Fibroblast of lung (primary cell): Measurements from ENCODE around the gene HEPN1. TPM values are rescaled to one million over a fixed set of nuclear protein-coding genes. Genes with fewer than 3 reads are reported as not detected.
A peak's percentile ranks its signal among the peaks of the same experiment; 100 is the strongest.

ENCODE experiments used
- DNase-seq, 2 donors: peaks; one replicate each; pipeline versions ENCODE4 v3.0.0 to v3.0.0-alpha.2; 2010; ENCODE audit warnings: low read depth in 2 of 2
- H2AFZ ChIP-seq: 2 replicates; pipeline ENCODE4 v1.5.1; 2012; ENCODE audit warnings: low read length, control low read depth, inconsistent platforms
- H3K27ac ChIP-seq: 2 replicates; pipeline ENCODE4 v1.5.1; 2011; ENCODE audit warnings: low read length, control low read depth; ENCODE audit not compliant: insufficient read depth
- H3K27me3 ChIP-seq: 2 replicates; pipeline ENCODE4 v1.5.1; 2011; ENCODE audit warnings: mild to moderate bottlenecking, low read length; ENCODE audit not compliant: control insufficient read depth, insufficient read depth
- H3K36me3 ChIP-seq: 2 replicates; pipeline ENCODE4 v1.5.1; 2011; ENCODE audit warnings: low read length; ENCODE audit not compliant: control insufficient read depth, insufficient read depth
- H3K4me1 ChIP-seq: 2 replicates; pipeline ENCODE4 v1.5.1; 2011; ENCODE audit warnings: low read length; ENCODE audit not compliant: control insufficient read depth, insufficient read depth; ENCODE audit errors: extremely low read depth
- H3K4me2 ChIP-seq: 2 replicates; pipeline ENCODE4 v1.5.1; 2011; ENCODE audit warnings: low read length, control low read depth; ENCODE audit not compliant: insufficient read depth; ENCODE audit errors: extremely low read depth
- H3K4me3 ChIP-seq, 4 experiments: fragments of 200-600 bp in 1 of 4; sonication (generic) in 1 of 4; replicated peaks in 1 of 4; 2 replicates each; pipeline ENCODE4 v1.5.1; 2011 to 2016; ENCODE audit warnings: low read length in 4 of 4, low read depth in 3 of 4, mild to moderate bottlenecking in 3 of 4, control low read depth in 2 of 4, inconsistent platforms in 1 of 4, mixed read lengths in 1 of 4; ENCODE audit not compliant: insufficient read depth in 1 of 4; ENCODE audit errors: control extremely low read depth in 1 of 4
- H3K79me2 ChIP-seq: 2 replicates; pipeline ENCODE4 v1.5.1; 2012; ENCODE audit warnings: mild to moderate bottlenecking, low read length, inconsistent platforms; ENCODE audit not compliant: control insufficient read depth, insufficient read depth
- H3K9ac ChIP-seq: 2 replicates; pipeline ENCODE4 v1.5.1; 2011; ENCODE audit warnings: mild to moderate bottlenecking, low read length, control low read depth; ENCODE audit not compliant: insufficient read depth
- H3K9me3 ChIP-seq: 2 replicates; pipeline ENCODE4 v1.5.1; 2012; ENCODE audit warnings: low read depth, low read length; ENCODE audit not compliant: control insufficient read depth, insufficient read depth
- H4K20me1 ChIP-seq: 2 replicates; pipeline ENCODE4 v1.5.1; 2011; ENCODE audit warnings: low read length; ENCODE audit not compliant: control insufficient read depth, insufficient read depth; ENCODE audit errors: extremely low read depth
- EZH2 ChIP-seq: IDR thresholded peaks from 2 replicates; pipeline ENCODE4 v1.5.1; 2012; ENCODE audit warnings: low read length, control low read depth, mild to moderate bottlenecking; ENCODE audit errors: missing control alignments
- polyA plus RNA-seq, 2 donors: library from polyadenylated mRNA; depleted of rRNA in 1 of 2; stranded (reverse) in 1 of 2; unstranded in 1 of 2; fragments of >200 nt; gene quantifications; 2 replicates each; pipeline ENCODE4 v1.2.1, GENCODE V29; 2011 to 2012; ENCODE audit warnings: missing spikeins in 1 of 2
- total RNA-seq: library from RNA; depleted of rRNA; stranded (reverse); fragments of >200 nt; gene quantifications from 2 replicates; pipeline ENCODE4 v1.2.1, GENCODE V29; 2014
- TF ChIP-seq, protein P1 (sequence below), 2 donors: IDR thresholded peaks in 1 of 2; conservative IDR thresholded peaks in 1 of 2; 1 replicate in 1 of 2; 2 replicates in 1 of 2; pipeline ENCODE4 v1.5.1; 2011 to 2012; ENCODE audit warnings: low read length in 2 of 2, control low read depth in 1 of 2, inconsistent platforms in 1 of 2, low read depth in 1 of 2, mild to moderate bottlenecking in 1 of 2

The HEPN1 gene
- total and polyA plus RNA-seq, 2 donors (not counting 1 experiment from before 2014, with no cell fraction given): not detected

- H3K9ac ChIP-seq: peak overlapping the region; percentile 45
- H3K27ac ChIP-seq: no peak overlapping the region
- no peaks in the 10 kb centered on the region for H3K79me2 ChIP-seq
- no peaks in the 10 kb centered on the region for H3K36me3 ChIP-seq
- H4K20me1 ChIP-seq: no peaks in the 10 kb centered on the region
- TF ChIP-seq EZH2: no peak
- TF ChIP-seq, protein P1, sequence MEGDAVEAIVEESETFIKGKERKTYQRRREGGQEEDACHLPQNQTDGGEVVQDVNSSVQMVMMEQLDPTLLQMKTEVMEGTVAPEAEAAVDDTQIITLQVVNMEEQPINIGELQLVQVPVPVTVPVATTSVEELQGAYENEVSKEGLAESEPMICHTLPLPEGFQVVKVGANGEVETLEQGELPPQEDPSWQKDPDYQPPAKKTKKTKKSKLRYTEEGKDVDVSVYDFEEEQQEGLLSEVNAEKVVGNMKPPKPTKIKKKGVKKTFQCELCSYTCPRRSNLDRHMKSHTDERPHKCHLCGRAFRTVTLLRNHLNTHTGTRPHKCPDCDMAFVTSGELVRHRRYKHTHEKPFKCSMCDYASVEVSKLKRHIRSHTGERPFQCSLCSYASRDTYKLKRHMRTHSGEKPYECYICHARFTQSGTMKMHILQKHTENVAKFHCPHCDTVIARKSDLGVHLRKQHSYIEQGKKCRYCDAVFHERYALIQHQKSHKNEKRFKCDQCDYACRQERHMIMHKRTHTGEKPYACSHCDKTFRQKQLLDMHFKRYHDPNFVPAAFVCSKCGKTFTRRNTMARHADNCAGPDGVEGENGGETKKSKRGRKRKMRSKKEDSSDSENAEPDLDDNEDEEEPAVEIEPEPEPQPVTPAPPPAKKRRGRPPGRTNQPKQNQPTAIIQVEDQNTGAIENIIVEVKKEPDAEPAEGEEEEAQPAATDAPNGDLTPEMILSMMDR (conservative IDR thresholded peaks at IDR 0.05 in 1 of 2, IDR thresholded peaks at IDR 0.05 in 1 of 2; ENCODE audit: low read depth in 1 of 2, low read length in 2 of 2): no peak
- H3K9me3 ChIP-seq: no peaks in the 10 kb centered on the region
- DNase-seq: peak; percentile 55 to 74
- peak overlapping the region; percentile 52 for H2AFZ ChIP-seq
- H3K27me3 ChIP-seq: no peaks in the 10 kb centered on the region
- no peak overlapping the region for H3K4me2 ChIP-seq
- H3K4me1 ChIP-seq: peaks cover 14% of the 10 kb centered on the region
- peak overlapping the region in 3 of 4 experiments; percentile 8 to 36 (median 9) for H3K4me3 ChIP-seq
Measured at GRCh38 chr11:124920870-124921609, 2.0 kb downstream of the HEPN1 start.

DNA sequence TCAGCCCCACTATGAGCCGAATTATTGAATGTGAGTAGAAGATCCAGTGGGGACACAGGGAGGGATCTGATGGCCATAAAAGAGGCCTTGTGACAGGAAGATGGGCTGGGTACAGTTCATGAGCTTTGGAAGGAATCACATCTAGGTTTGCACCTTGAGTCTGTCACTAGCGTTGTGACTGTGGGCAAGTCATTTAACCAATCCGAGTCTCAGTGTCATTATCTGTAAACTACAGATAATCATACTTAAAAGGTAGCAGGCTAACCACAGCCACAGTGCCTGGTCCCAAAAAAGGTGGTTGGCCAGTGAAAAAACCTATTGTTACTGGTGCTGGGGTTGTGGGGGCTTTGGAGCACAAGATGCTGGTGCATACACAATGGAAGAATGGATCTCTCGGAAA is 3.8 kb downstream of the HEPN1 start:
- Histone ChIP-seq H3K79me2 (no peaks in the 10 kb centered on the region), H3K4me2 (no peak overlapping the region), H4K20me1 (no peaks in the 10 kb centered on the region), H3K27ac (no peak overlapping the region), H3K9ac (no peak overlapping the region), H3K4me1 (peaks cover 4% of the 10 kb centered on the region), H3K27me3 (no peaks in the 10 kb centered on the region), H3K36me3 (no peaks in the 10 kb centered on the region), H3K4me3 (no peak overlapping the region), H2AFZ (no peak overlapping the region), H3K9me3 (no peaks in the 10 kb centered on the region)
- TF ChIP-seq, protein P1 (conservative IDR thresholded peaks at IDR 0.05 in 1 of 2, IDR thresholded peaks at IDR 0.05 in 1 of 2; ENCODE audit: low read depth in 1 of 2, low read length in 2 of 2): no peak
- no peak for TF ChIP-seq EZH2
- DNase-seq: no peak

- no peak overlapping the region for H3K27ac ChIP-seq
- TF ChIP-seq, protein P1 (conservative IDR thresholded peaks at IDR 0.05 in 1 of 2, IDR thresholded peaks at IDR 0.05 in 1 of 2; ENCODE audit: low read depth in 1 of 2, low read length in 2 of 2): no peak
- no peak for TF ChIP-seq EZH2
- DNase-seq: no peak
- H4K20me1 ChIP-seq: no peaks in the 10 kb centered on the region
- no peaks in the 10 kb centered on the region for H3K9me3 ChIP-seq
- H2AFZ ChIP-seq: no peak overlapping the region
- H3K36me3 ChIP-seq: no peaks in the 10 kb centered on the region
- H3K4me3 ChIP-seq: no peak overlapping the region
- no peak overlapping the region for H3K4me2 ChIP-seq
- no peaks in the 10 kb centered on the region for H3K79me2 ChIP-seq
- no peak overlapping the region for H3K9ac ChIP-seq
- H3K27me3 ChIP-seq: no peaks in the 10 kb centered on the region
- H3K4me1 ChIP-seq: peaks cover 4% of the 10 kb centered on the region
Measured at GRCh38 chr11:124923296-124923695, 4.2 kb downstream of the HEPN1 start.
